ENCODE data around the gene ADGRV1.

Gene ADGRV1

DNA sequence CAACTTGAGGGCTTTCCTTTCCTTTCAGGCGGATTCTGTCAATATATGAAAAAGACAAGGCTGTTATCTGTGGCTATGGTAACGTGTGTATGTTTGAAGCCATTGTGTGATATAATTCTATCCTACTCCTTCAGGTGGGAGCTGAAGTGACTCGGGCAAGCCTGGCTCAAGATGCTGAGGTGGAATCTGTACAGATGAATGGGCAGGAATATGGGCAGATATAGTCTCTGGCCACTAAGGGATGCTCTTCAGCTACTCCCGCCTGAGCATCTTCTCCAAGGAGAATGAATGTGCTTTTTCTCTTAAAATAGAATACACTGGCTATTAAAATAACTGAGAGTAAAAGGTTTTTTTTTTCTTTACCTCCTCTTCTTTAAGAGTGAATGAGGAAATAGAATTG lies 244.8 kb downstream of the ADGRV1 start:
- H3K36me3 ChIP-seq (ENCODE audit: low read depth): no peaks in the 10 kb centered on the region
- H3K4me1 ChIP-seq (ENCODE audit: insufficient read depth, poor library complexity, severe bottlenecking): no peaks in the 10 kb centered on the region
- no peaks in the 10 kb centered on the region for H3K9me3 ChIP-seq (ENCODE audit: severe bottlenecking)
- no peak overlapping the region for H3K27ac ChIP-seq (ENCODE audit: poor library complexity, severe bottlenecking)
- TF ChIP-seq, protein P1, sequence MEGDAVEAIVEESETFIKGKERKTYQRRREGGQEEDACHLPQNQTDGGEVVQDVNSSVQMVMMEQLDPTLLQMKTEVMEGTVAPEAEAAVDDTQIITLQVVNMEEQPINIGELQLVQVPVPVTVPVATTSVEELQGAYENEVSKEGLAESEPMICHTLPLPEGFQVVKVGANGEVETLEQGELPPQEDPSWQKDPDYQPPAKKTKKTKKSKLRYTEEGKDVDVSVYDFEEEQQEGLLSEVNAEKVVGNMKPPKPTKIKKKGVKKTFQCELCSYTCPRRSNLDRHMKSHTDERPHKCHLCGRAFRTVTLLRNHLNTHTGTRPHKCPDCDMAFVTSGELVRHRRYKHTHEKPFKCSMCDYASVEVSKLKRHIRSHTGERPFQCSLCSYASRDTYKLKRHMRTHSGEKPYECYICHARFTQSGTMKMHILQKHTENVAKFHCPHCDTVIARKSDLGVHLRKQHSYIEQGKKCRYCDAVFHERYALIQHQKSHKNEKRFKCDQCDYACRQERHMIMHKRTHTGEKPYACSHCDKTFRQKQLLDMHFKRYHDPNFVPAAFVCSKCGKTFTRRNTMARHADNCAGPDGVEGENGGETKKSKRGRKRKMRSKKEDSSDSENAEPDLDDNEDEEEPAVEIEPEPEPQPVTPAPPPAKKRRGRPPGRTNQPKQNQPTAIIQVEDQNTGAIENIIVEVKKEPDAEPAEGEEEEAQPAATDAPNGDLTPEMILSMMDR (IDR thresholded peaks at IDR 0.05; ENCODE audit: poor library complexity, severe bottlenecking): no peak
- no peak overlapping the region for H3K4me3 ChIP-seq (ENCODE audit: severe bottlenecking)
- H3K27me3 ChIP-seq (ENCODE audit: insufficient read depth, poor library complexity, severe bottlenecking): peaks cover 11% of the 10 kb centered on the region
- no peak for DNase-seq (ENCODE audit: low spot score)
- ATAC-seq (ENCODE audit: low read depth): peak; percentile 53; the same call in 2 of the 3 replicates

DNA sequence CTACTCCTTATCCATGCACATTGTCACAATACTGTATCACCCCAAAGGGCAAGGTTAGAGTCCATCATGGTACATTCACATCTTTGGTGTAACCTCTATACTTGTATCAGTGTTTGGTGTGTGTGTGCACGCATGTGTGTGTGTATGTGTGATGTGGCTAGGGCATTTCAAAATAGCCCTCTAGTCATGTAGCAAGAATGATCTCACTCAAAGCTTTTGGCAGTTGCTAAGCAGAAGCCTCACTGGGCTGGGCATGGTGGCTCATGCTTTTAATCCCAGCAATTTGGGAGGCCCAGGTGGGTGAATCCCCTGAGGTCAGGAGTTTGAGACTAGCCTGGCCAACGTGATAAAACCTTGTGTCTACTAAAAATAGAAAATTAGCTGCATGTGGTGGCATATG lies 245.3 kb downstream of the ADGRV1 start:
- peak; percentile 36; the same call in 1 of the 3 replicates for ATAC-seq (ENCODE audit: low read depth)
- no peak for DNase-seq (ENCODE audit: low spot score)
- Histone ChIP-seq H3K36me3 (ENCODE audit: low read depth) (no peaks in the 10 kb centered on the region), H3K4me3 (ENCODE audit: severe bottlenecking) (no peak overlapping the region), H3K27me3 (ENCODE audit: insufficient read depth, poor library complexity, severe bottlenecking) (peaks cover 11% of the 10 kb centered on the region), H3K27ac (ENCODE audit: poor library complexity, severe bottlenecking) (no peak overlapping the region), H3K9me3 (ENCODE audit: severe bottlenecking) (no peaks in the 10 kb centered on the region), H3K4me1 (ENCODE audit: insufficient read depth, poor library complexity, severe bottlenecking) (no peaks in the 10 kb centered on the region)
- TF ChIP-seq, protein P1 (IDR thresholded peaks at IDR 0.05; ENCODE audit: poor library complexity, severe bottlenecking): no peak

DNA sequence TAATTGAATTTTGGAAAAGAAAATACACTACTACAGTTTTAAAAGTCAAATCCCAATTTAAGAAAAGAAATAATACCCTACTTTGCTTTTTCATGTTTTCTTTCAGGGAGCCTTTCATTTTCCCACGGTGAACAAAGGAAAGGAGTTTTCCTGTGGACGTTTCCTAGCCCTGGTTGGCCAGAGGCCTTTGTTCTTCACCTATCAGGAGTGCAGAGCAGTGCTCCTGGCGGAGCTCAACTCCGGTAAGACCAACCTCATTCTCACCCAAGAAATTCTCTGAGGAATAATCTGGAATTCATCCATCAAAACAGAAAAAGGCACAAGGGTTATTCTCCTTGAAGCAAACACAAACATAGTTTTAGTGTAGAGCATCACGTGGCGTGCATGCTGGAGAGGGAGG lies 248.9 kb downstream of the ADGRV1 start:
- Histone ChIP-seq H3K36me3 (ENCODE audit: low read depth) (no peaks in the 10 kb centered on the region), H3K4me1 (ENCODE audit: insufficient read depth, poor library complexity, severe bottlenecking) (no peaks in the 10 kb centered on the region), H3K27me3 (ENCODE audit: insufficient read depth, poor library complexity, severe bottlenecking) (peaks cover 11% of the 10 kb centered on the region), H3K27ac (ENCODE audit: poor library complexity, severe bottlenecking) (no peak overlapping the region), H3K9me3 (ENCODE audit: severe bottlenecking) (no peaks in the 10 kb centered on the region), H3K4me3 (ENCODE audit: severe bottlenecking) (no peak overlapping the region)
- ATAC-seq (ENCODE audit: low read depth): no peak
- DNase-seq (ENCODE audit: low spot score): no peak
- TF ChIP-seq, protein P1 (IDR thresholded peaks at IDR 0.05; ENCODE audit: poor library complexity, severe bottlenecking): no peak

DNA sequence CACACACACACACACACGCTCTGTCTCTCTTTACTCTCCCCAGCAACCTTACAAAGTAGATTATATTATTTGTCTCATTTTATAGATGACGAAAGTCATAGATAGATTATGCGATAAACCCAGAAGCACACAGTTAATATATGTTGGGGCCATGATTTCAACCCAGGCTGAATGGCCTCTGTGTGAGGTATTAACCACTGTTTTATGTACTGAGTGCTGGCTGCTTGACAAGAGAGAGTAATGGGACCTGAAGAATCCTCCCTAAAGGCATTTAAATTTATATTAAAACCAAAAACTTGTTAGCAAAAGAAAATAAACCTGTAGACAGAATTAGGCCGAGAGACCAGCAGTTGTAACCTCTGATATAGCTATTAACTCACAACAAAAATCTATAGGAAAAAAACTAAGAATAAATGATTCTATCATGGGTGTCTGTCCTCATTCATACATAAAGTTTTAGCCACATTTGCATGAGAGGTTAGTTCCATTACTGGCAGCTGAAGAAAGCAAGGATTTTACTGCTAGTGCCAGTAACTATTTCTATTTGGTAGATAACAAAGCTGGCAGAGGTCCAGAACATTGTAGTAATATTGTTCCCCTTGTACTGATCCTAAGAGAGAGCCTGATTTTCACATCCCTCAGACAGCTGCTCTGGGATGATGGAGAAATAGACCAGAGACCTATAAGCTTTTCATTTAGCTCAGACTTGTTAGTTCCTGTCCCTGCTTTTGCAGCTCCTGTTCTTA lies 250.9 kb downstream of the ADGRV1 start:
- no peak for DNase-seq (ENCODE audit: low spot score)
- Histone ChIP-seq H3K4me1 (ENCODE audit: insufficient read depth, poor library complexity, severe bottlenecking) (no peaks in the 10 kb centered on the region), H3K4me3 (ENCODE audit: severe bottlenecking) (no peak overlapping the region), H3K27me3 (ENCODE audit: insufficient read depth, poor library complexity, severe bottlenecking) (peaks cover 11% of the 10 kb centered on the region), H3K27ac (ENCODE audit: poor library complexity, severe bottlenecking) (no peak overlapping the region), H3K36me3 (ENCODE audit: low read depth) (no peaks in the 10 kb centered on the region), H3K9me3 (ENCODE audit: severe bottlenecking) (no peaks in the 10 kb centered on the region)
- ATAC-seq (ENCODE audit: low read depth): no peak
- TF ChIP-seq, protein P1 (IDR thresholded peaks at IDR 0.05; ENCODE audit: poor library complexity, severe bottlenecking): no peak

DNA sequence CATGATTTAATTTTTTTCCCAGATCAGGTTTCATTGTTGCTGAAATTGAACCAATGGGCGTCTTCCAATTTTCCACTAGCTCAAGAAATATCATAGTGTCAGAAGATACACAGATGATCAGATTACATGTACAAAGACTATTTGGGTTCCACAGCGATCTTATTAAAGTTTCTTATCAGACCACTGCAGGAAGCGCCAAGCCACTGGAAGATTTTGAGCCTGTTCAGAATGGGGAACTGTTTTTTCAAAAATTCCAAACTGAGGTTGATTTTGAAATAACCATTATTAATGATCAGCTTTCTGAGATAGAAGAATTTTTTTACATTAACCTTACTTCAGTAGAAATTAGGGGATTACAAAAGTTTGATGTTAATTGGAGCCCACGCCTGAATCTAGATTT lies 251.6 kb downstream of the ADGRV1 start:
- no peak overlapping the region for H3K4me3 ChIP-seq (ENCODE audit: severe bottlenecking)
- peaks cover 5% of the 10 kb centered on the region for H3K27me3 ChIP-seq (ENCODE audit: insufficient read depth, poor library complexity, severe bottlenecking)
- no peak for DNase-seq (ENCODE audit: low spot score)
- H3K9me3 ChIP-seq (ENCODE audit: severe bottlenecking): no peaks in the 10 kb centered on the region
- ATAC-seq (ENCODE audit: low read depth): no peak
- H3K4me1 ChIP-seq (ENCODE audit: insufficient read depth, poor library complexity, severe bottlenecking): no peaks in the 10 kb centered on the region
- no peaks in the 10 kb centered on the region for H3K36me3 ChIP-seq (ENCODE audit: low read depth)
- TF ChIP-seq, protein P1 (IDR thresholded peaks at IDR 0.05; ENCODE audit: poor library complexity, severe bottlenecking): no peak
- H3K27ac ChIP-seq (ENCODE audit: poor library complexity, severe bottlenecking): no peak overlapping the region
